ENCODE data around the gene TBX4.
"Not testable (repeated sequence)": the region's sequence is repeated elsewhere in the genome, so short reads cannot be mapped to it uniquely, and the experiment has no call there.

The TBX4 gene

GRCh38 chr17:61427567-61427966 is 24.7 kb upstream of the TBX4 start:
- no peak for DNase-seq (ENCODE audit: extremely low read depth in 1 of 2, low read depth in 1 of 2)

- no peak for DNase-seq (ENCODE audit: extremely low read depth in 1 of 2, low read depth in 1 of 2)
These were observed 22.9 kb upstream of the TBX4 start for GRCh38 chr17:61429274-61429673.

- not testable (repeated sequence) for DNase-seq (ENCODE audit: extremely low read depth in 1 of 2, low read depth in 1 of 2)
These were observed 22.4 kb upstream of the TBX4 start for GRCh38 chr17:61429831-61430230.

GRCh38 chr17:61431594-61432311 is 20.5 kb upstream of the TBX4 start:
- no peak for DNase-seq (ENCODE audit: extremely low read depth in 1 of 2, low read depth in 1 of 2)

- DNase-seq (ENCODE audit: extremely low read depth in 1 of 2, low read depth in 1 of 2): no peak
These were observed 15.9 kb upstream of the TBX4 start for GRCh38 chr17:61436273-61436672.

- no peak for DNase-seq (ENCODE audit: extremely low read depth in 1 of 2, low read depth in 1 of 2)
These were observed 15.1 kb upstream of the TBX4 start for GRCh38 chr17:61436995-61437704.

- no peak for DNase-seq (ENCODE audit: extremely low read depth in 1 of 2, low read depth in 1 of 2)
These were observed 11.5 kb upstream of the TBX4 start for GRCh38 chr17:61440697-61441096.

- not testable (repeated sequence) for DNase-seq (ENCODE audit: extremely low read depth in 1 of 2, low read depth in 1 of 2)
These were observed 10.7 kb upstream of the TBX4 start for GRCh38 chr17:61441507-61441906.

- DNase-seq (ENCODE audit: extremely low read depth in 1 of 2, low read depth in 1 of 2): no peak
These were observed 10.0 kb upstream of the TBX4 start for GRCh38 chr17:61442136-61442775.

GRCh38 chr17:61442878-61443474 is 9.2 kb upstream of the TBX4 start:
- DNase-seq (ENCODE audit: extremely low read depth in 1 of 2, low read depth in 1 of 2): no peak

- DNase-seq (ENCODE audit: extremely low read depth in 1 of 2, low read depth in 1 of 2): no peak
These were observed 8.7 kb upstream of the TBX4 start for GRCh38 chr17:61443475-61443882.

GRCh38 chr17:61444075-61444474 is 8.1 kb upstream of the TBX4 start:
- DNase-seq (ENCODE audit: extremely low read depth in 1 of 2, low read depth in 1 of 2): no peak

- DNase-seq (ENCODE audit: extremely low read depth in 1 of 2, low read depth in 1 of 2): no peak
These were observed 7.4 kb upstream of the TBX4 start for GRCh38 chr17:61444831-61445230.

GRCh38 chr17:61447358-61447757 is 4.9 kb upstream of the TBX4 start:
- no peak for DNase-seq (ENCODE audit: extremely low read depth in 1 of 2, low read depth in 1 of 2)

GRCh38 chr17:61448042-61448441 is 4.2 kb upstream of the TBX4 start:
- DNase-seq (ENCODE audit: extremely low read depth in 1 of 2, low read depth in 1 of 2): no peak

- not testable (repeated sequence) for DNase-seq (ENCODE audit: extremely low read depth in 1 of 2, low read depth in 1 of 2)
These were observed 3.1 kb upstream of the TBX4 start for GRCh38 chr17:61449140-61449539.

GRCh38 chr17:61449707-61450640 is 2.2 kb upstream of the TBX4 start:
- no peak for DNase-seq (ENCODE audit: extremely low read depth in 1 of 2, low read depth in 1 of 2)

- DNase-seq (ENCODE audit: extremely low read depth in 1 of 2, low read depth in 1 of 2): no peak
These were observed 1.3 kb upstream of the TBX4 start for GRCh38 chr17:61450641-61451537.

- DNase-seq (ENCODE audit: extremely low read depth in 1 of 2, low read depth in 1 of 2): no peak
These were observed 503 bp upstream of the TBX4 start for GRCh38 chr17:61451538-61452300.

Data from activated CD8-positive, alpha-beta memory T cell treated with anti-CD3 and anti-CD28 coated beads for 1 hour (primary cell).